COLO668 (cell line): Measurements from ENCODE around the gene TMEM236.

Experiments
- DNase-seq: peaks from one replicate; lab custom pipeline; 2025; ENCODE audit not compliant: unreplicated experiment; lab: John Stamatoyannopoulos, UW

TMEM236 gene

DNA sequence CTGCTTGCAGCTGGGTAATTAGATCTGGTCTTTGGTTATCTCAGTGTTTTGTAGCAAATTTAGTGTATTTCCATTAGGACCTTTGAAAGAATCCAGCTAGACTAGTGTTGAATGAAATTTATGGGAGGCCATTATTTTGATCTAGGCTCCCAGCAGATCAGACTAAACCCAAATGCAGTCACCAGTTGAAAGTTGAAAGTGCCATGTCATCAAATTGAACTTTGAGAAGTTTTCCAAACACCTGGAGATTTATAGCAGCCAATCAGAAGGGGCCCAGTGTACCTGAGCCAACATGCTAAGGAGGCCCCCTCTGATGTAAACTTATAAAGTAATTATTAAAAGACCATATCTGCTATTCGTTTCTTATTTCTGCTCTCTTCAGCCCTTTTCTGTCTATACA is 11.3 kb upstream of the TMEM236 start:
- DNase-seq, result no peak

DNA sequence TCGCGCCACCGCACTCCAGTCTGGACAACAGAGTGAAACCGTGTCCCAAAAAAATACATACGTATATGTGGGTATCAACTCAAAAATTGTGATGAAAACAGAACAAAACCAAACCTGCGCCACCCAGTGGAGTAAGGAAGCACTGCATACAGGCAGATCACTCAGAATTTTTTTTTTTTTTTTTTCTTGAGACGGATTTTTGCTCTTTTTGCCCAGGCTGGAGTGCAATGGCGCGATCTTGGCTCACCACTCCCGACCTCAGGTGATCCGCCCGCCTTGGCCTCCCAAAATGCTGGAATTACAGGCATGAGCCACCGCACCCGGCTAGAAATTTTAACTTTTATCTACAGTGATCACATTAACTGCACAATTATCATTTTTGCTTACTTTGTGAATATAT is 9.1 kb upstream of the TMEM236 start:
- peak; percentile 1 for DNase-seq

DNA sequence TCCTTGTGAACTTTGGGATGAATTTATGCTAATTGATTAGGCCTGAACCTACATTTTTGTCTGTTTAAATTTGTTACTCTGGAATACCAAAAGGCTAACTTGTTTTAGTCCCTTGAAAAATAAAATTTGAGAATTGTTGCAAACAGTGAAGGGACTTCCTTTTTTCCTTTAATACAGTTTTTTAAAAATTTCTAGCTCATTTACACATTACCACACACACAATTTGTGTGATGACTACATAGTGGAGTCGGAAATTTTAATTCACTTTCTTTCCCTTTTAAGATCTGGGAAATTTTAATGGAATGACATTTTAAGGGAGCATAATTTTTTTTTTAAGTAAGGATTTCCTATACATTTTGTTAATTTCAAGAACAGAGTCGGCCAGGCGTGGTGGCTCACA is 8.6 kb upstream of the TMEM236 start:
- DNase-seq, result no peak

DNA sequence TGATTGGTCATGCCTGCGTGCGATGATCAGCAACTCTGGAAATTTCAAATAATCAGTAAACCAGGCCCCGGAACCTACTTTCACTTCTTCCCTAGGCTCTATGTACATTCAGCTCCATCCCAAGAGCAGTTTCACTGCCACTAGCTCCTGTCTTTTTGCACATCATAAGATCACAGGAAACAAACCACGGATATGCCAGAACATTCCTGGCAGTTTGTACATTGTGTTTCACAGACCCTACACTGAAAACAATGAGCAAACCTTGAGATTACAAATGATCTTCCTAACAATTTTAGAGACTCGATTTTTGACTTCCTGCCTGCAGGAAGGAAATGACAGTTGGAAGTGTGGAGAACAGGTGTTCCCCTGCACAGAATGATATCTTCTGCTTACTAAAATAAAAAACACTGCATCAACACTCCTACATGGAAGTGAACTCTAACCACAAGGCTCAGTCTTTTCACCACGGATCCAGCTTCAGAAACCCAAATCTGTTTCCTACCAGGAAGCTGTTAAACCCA is 7.6 kb upstream of the TMEM236 start:
- no peak for DNase-seq

DNA sequence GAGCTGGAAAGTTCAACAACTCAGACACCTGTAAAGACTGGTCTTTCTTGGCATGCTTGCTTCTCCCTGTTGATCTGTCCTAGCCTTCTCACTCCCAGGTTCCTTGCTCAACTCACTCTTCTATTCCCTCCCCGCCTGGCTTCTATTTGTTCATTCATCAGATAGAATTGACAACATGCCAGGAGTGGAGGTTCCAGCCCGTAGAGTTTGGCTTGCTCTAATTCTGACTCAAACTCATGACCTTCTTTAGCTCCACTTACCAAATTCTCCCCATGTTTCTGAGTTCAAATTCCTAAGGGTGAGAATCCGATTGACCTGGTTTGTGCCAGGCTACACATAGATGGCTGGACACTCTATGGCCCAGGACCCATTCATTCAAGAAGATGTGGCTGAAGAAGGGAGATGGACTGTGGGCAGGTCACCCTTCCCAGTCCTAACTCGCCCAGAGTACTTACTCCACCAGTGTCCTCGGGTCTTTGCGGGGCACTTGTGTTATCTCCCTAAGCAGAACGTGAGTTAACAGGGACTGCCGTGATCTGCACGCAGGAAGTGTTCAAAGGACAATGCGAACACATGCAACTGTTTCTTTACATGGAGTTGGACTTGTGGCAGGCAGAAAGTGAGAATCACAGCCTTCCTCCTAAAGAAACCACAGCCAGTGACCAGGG is 4.0 kb upstream of the TMEM236 start:
- DNase-seq, result no peak

DNA sequence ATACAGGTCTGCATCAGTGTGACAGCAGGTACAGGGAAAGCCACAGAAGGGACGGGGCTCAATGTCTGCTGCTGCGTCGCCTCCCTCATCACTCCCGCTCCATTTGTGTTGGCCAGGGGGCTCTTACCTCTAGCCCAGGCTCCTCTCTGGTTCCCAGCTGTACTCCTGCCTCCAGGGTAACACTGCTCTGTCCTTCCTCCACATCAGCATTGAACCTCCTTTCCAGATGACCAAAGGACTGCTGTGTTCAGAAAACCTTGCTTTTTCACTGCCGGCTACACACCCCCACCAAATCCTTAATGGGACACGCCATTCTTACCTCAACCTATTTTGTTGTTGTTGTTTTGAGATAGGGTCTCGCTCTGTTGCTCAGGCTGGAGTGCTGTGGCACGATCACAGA is 2.1 kb upstream of the TMEM236 start:
- no peak for DNase-seq

DNA sequence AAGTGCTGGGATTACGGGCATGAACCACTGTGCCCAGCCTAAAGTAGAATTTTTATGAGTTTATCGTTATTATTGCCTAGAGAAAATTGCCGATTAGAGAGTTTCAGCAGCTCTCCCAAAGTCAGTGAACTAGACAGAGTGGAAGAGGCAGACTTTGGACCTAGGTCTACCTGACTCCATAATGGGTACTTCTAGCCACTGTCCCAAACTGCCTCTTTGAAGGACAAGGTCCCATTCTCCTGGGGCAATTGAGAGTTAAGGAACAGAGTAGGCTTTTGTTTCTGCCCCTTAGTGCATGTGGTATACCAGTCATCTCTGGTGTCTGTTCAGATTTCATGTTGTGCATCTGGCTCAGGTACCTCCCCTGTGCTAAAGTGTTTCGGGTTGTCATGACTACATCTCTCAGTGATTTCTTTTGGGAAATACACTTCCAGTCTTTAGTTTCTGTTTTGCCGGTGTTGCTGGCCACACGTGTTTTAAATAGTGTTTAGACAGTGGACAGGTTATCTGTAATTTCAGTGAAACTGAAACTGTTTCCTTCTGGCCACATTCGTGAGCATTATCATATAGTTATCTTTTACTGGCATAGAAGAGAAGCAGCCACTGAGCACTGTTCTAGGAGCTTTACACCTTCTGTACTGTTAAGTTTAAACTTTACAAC is 4.7 kb downstream of the TMEM236 start:
- DNase-seq, result no peak

DNA sequence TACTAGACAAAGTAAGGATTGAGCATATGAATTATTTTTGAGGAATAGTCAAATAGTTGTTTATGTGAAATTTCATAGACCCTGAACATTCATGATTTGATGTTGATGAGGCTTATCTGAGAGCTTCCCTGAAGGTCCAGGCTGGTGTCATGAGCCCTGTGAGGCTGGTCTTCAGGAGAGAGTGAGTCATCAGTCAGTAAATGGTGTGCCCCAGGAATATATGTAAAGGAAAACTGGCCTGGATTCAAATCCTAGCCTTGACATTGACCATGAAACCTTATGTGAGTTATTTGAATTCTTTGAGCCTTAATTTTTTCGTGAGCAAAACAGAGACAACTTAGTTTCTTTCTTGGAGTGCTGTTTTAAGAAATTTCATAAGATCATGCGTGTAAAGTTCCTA is 6.2 kb downstream of the TMEM236 start:
- DNase-seq, result no peak

DNA sequence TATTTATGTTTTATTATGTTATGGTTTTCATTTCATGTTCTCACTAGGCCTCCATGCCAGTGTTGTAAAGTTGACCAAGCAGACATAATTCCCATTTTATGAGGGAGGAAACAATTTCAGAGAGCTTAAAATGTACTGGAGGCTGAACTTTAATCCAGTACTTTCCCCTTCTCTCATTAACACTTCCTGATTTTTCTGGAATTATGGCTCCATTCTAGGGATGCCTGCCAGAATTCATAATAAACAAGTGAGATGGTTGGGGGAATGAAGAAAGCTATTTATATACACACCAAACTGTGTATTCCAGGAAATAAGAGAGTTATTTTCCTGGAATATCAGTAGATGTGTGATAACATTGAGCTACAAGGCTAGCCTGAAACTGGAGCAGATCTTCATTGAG is 6.9 kb downstream of the TMEM236 start:
- DNase-seq, result no peak

DNA sequence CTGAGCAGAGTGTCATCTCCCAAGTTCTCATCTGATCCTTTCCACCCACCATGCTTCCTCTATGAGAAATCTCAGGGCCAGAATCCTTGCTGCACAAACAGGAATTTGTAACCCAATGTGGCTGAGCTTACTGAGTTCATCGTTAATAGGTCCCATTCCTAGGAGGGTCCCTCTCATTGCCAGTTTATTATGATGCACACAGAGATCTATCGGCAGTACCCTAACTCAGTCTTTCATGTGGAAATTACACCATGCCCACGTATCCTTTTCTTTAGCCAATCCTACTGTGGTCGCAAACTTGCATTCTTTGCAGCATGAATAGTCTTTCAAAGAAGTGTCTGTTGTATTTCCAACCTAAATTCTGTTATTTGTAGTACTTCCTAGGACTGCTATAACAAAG is 12.1 kb downstream of the TMEM236 start:
- DNase-seq, result no peak

DNA sequence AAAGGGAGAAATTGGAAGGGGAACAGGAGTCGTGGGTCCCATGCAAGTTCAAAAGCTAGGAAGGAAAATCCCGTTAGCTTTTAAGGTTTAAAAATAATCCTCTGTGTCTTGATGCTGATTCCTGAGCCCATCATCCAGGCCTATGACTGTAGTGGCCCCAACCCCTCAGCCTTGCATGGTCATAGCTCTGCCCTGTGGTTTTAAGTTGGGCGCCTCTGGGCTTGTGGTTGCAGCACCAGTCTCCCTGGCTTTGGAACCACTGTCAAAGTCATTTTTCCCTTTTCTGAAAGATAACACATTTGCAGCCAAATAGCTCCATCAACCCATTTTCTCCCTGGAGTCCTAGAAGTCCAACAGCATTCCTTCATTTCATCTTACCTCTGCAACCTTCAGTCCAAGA is 13.6 kb downstream of the TMEM236 start:
- no peak for DNase-seq

DNA sequence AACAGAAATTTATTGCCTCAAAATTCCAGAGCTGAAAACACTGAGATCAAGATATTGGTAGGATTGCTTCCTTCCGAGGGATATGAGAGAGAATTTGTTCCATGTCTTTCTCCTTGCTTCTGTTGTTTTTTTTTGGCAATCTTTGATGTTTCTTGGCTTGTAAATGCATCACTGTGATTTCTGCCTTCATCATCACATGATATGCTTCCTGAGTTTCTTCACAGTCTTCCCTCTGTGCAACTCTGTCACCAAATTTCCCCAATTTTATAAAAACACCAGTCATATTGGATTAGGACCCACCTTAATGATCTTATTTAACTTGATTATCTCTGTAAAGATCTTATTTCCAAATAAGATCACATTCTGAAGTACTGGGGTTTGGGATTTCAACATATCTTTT is 14.7 kb downstream of the TMEM236 start:
- no peak for DNase-seq

DNA sequence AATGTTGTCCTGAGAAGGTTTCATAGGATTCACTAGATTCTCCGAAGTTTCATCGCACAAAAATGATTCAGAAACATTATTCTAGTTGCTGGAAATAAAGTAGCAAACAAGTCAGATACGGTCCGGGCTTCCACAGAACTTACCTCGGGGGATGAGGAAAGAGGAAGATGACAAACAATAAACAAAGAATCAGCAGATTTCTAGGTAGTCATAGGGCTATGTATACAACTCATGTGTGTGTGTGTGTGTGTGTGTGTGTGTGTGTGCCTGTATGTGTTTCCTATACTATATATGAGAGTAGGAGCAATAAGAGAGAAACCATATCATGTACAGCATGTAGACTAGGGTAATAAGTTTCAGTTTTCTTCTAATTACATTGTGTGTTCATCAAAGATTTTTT is 16.5 kb downstream of the TMEM236 start:
- no peak for DNase-seq

DNA sequence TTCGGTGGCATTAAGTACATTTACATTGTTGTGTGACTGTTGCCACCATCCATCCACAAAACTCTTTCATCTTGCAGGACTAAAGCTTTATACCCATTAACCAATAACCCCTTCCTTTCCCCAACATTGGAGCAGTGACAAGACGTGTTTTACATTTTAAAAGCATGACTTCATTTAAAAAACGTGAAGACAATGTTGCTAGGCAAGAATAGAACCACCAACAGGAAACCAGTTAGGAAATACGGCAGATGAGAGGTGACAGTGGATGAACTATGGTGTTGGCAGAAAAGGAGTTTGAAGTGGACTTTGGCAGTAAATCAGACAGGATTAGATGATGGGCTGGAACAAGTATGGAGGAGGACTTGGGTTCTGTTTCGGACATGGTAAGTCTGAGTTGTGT is 17.0 kb downstream of the TMEM236 start:
- DNase-seq, result no peak

DNA sequence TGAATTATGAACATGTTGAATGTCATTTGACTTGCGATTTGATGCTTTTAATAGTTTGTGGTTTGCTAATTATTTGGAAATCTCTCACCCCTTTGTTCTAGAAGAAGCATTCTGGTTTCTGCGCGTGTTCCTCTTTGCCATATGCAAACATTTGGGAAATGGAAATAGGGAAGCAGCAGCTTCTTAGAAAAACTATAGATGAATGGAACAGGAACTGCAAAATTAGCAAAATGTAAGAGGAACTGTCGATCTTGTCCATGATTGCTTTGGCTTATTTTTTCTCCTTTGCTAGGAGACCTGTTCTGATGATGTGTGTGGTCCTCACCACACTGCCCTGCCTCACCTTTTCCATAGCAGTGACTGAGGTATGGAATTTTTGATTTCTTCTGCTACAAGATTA is 19.0 kb downstream of the TMEM236 start:
- DNase-seq, result no peak

DNA sequence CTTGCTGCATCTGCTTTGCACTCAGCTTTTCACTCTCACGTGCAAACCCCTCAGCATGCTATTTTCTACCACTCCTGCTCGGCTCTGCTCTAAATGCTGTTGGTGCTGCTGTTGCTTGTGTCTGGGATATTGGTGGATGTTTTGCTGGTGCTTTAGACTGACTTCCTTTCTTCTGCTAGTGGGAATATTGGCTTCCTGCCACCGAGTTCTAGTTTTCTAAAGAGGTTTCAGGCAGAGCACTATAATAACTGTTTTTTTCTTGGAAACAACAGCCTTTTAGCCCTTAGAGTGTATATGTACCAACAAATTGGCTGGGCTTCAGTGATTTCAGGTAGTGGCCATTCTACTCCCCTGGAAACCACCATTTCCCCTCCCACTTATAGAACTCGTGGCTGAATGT is 27.8 kb downstream of the TMEM236 start:
- no peak for DNase-seq

DNA sequence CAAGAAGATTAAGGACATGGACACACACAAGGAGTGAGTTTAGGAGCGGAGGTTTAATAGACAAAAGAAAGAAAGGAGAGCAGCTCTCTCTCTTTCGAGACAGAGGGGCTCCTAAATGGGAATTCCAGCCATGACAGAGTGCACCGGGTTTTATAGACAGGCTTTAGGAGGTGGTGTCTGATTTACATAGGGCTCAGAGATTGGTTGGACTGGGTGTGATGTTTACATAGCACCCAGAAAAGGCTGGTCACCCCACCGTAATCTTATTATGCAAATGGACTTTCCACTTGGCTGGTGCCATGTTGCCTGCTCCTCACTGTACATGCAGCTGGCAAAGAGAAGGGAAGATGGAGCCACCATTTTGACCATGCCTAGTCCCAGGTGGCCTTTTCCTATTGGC is 28.7 kb downstream of the TMEM236 start:
- DNase-seq, result no peak

DNA sequence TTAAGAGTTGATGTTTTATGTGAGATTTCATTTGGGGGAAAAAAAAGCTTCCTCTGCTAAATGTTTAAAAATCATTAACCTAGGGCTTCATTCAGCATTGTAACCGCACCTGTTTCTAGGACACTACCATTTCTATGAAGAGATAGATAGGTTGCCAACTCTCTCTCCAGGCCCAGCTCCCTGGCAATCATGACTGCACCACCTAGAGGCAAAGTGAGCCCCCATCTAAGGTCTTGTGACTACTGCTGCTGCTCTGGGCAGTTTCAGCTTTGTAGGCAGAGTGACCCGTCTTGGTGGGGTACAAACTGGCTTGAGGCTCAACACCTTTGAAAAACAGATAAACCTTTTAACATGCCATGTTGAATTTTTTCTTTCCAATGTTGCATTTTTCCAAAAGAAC is 29.9 kb downstream of the TMEM236 start:
- no peak for DNase-seq

DNA sequence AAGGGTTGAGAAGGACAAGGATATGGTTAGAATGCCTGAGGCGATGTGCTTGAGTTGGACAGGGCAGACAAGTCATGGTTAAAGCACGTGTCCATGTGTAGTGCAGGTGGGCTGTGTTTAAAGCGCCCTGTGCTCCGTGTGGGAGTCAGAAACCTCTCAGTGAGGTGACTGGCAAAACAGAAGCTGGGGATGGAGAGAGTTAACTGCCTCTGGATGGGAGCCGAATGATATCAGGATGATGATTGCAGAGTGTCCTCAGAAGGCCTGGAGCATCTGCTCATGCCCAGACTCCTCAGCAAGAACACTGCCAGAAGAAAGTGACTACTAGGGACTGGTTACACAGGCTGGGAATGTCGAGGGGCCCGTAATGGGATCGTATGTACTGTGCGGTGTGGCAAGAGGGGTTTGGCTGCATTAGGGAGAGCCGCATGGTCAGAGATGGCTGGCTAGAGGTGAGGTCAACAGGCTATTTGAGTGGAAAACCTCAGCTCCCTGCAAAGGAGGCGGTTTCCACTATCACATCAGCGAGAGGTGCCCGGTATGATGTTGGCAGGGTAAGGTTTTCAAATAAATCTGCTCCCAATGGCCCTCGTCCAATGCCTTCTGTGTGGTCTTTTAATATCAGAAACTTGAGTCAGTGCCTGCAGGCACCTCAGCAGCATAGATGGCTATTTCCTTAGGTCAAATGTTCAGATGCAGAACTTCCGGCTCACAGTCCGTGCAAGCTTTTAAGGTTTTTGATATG is 31.1 kb downstream of the TMEM236 start:
- no peak for DNase-seq

DNA sequence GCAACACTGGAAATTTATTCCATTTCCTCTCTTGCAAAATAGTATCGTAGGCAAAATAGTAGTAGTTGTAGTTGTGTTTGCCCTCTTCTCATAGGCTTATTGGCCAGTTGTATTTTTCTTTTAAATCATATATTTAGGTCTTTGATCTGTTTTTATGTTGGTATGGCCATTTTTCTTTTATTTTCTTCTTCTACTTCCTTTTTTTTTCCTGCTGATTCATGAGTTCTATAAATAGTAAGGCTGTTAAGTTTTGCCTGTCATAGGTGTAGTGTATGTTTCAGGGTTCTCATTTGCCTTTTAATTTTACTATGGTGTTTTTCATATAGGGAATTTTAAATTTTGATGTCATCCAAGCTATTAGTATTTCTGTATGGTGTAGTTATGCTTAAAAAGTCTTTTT is 31.8 kb downstream of the TMEM236 start:
- DNase-seq, result no peak

DNA sequence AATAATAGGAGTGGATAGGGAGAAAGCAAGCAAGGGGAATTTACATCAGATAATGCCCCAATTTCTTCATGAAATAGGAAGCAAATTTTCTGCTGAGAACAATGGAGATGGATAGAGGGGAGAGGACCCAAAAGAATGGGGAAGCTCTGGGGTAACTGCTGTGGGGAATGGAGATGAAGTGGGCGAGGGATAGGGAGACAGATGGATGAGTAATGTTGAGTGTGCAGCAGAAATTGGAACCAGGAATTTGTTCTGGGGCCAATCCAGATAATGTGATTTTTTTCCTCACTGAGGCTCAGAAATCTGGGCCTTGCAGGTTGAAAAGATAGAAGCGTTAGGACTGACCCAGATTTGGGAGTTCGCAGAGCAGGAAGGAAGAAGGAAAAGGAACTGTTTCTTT is 32.7 kb downstream of the TMEM236 start:
- DNase-seq, result no peak

DNA sequence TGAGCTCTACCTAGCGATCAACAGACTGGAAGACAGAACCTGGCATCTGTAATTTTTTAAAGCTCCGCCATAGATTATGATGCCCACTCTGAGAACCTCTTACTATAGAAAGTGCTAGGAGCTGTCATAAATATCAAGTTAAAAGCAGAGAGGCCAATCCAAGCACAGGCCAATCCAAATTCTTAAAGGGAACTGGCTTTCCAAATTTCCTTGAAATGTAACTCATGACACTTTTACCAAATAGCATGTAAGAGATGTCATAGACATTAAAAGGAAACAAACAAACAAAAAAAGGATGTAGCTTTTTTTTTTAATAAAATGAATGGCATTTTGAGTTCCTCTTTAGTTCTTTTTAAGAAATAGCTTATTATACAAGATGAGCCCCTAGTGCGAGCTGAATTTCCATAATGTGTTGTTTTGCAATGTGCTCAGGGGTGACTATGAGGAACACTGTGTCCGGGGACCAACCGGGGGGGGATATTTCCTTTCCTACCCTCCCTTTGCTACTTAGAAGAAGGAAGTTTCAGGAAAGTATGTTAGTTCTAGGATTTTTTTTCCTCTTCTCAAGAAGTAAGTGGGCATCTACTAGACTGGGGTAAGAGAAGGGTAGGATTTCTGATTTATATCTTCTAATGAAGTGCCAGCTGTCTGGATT is 33.4 kb downstream of the TMEM236 start:
- no peak for DNase-seq
